ENCODE results near the gene CFAP299.

GRCh38 chr4:80767944-80768343, 432.4 kb downstream of the CFAP299 start:
- TF ChIP-seq, protein P1, sequence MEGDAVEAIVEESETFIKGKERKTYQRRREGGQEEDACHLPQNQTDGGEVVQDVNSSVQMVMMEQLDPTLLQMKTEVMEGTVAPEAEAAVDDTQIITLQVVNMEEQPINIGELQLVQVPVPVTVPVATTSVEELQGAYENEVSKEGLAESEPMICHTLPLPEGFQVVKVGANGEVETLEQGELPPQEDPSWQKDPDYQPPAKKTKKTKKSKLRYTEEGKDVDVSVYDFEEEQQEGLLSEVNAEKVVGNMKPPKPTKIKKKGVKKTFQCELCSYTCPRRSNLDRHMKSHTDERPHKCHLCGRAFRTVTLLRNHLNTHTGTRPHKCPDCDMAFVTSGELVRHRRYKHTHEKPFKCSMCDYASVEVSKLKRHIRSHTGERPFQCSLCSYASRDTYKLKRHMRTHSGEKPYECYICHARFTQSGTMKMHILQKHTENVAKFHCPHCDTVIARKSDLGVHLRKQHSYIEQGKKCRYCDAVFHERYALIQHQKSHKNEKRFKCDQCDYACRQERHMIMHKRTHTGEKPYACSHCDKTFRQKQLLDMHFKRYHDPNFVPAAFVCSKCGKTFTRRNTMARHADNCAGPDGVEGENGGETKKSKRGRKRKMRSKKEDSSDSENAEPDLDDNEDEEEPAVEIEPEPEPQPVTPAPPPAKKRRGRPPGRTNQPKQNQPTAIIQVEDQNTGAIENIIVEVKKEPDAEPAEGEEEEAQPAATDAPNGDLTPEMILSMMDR (IDR thresholded peaks at IDR 0.05): no peak
- no peak for TF ChIP-seq EZH2 (IDR thresholded peaks at IDR 0.05; ENCODE audit: borderline replicate concordance, insufficient read depth, low read depth, low read length, poor library complexity, severe bottlenecking)
